GM12872 (cell line): ENCODE data around the gene TUBA8.

Experiments
- TF ChIP-seq, protein P1 (sequence below): IDR thresholded peaks from 3 replicates; pipeline ENCODE4 v1.5.1; 2011; ENCODE audit warnings: low read depth, mild to moderate bottlenecking, low read length, moderate library complexity; ENCODE audit not compliant: insufficient read depth

Gene TUBA8

DNA sequence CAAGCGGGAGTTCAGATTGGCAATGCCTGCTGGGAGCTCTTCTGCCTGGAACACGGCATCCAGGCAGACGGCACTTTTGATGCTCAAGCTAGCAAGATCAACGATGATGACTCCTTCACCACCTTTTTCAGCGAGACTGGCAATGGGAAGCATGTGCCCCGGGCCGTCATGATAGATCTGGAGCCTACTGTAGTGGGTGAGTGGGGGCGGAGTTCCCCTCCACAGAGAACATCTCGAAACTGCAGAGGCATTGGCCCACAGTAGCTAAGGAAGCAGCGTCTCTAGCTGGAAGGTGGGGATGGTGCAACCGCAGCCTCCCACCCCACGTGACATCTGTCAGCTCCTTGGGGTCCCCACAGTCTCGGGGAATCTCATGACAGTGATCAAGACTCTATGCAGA, 10.9 kb downstream of the TUBA8 start:
- TF ChIP-seq, protein P1, sequence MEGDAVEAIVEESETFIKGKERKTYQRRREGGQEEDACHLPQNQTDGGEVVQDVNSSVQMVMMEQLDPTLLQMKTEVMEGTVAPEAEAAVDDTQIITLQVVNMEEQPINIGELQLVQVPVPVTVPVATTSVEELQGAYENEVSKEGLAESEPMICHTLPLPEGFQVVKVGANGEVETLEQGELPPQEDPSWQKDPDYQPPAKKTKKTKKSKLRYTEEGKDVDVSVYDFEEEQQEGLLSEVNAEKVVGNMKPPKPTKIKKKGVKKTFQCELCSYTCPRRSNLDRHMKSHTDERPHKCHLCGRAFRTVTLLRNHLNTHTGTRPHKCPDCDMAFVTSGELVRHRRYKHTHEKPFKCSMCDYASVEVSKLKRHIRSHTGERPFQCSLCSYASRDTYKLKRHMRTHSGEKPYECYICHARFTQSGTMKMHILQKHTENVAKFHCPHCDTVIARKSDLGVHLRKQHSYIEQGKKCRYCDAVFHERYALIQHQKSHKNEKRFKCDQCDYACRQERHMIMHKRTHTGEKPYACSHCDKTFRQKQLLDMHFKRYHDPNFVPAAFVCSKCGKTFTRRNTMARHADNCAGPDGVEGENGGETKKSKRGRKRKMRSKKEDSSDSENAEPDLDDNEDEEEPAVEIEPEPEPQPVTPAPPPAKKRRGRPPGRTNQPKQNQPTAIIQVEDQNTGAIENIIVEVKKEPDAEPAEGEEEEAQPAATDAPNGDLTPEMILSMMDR: no peak

DNA sequence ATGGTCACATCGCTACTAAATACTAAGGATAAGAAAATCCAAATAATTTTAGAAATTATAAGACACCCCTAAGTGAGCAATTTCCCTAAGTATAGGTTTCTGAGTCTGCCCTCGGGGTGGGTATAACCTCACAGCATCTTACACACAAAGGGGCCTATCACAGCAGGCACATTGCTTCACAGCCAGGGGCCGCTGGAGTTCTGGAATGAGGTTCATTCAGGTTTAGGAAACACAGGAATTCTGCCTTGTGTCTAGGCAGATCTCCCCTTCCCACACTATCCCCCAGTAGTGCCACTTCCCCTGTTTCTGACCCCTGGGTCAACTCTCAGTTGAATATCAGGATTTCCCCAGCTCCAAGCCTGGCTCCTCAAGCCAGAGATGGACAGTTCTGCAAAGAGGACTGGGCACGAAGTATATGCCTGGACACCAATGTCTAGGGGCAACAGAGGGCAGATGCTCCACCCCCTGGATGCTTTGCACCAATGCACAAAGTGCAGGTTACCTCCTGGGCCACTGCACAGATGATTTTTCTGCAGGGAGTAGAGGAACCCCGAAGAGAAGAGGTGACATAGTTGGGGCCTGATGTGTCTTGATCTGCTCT, 11.4 kb downstream of the TUBA8 start:
- TF ChIP-seq, protein P1: no peak

DNA sequence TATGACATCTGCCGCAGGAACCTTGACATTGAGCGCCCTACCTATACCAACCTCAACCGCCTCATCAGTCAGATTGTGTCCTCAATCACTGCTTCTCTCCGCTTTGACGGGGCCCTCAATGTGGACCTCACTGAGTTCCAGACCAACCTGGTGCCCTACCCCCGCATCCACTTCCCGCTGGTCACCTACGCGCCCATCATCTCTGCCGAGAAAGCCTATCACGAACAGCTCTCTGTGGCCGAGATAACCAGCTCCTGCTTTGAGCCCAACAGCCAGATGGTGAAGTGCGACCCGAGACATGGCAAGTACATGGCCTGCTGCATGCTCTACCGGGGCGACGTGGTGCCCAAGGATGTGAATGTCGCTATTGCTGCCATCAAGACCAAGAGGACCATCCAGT, 16.0 kb downstream of the TUBA8 start:
- TF ChIP-seq, protein P1: no peak

DNA sequence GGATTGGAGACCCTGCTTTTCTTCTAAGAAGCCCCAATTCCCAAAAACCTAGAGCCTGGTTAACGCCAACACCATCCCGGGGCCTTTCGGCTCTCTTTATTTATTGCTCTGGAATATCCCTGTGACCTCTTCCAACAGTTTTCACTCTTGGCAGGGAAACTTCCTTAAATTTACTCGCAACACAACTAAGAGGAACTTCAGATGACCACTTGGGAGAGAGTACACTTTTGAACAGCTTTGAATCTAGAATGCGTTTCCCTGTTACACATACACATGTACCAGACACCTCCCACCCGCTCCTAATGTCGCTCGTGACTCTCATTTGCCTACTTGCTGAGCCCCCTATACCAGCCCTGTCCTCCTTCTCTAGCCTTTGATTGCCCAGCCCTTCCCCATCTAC, 19.4 kb downstream of the TUBA8 start:
- TF ChIP-seq, protein P1: no peak

DNA sequence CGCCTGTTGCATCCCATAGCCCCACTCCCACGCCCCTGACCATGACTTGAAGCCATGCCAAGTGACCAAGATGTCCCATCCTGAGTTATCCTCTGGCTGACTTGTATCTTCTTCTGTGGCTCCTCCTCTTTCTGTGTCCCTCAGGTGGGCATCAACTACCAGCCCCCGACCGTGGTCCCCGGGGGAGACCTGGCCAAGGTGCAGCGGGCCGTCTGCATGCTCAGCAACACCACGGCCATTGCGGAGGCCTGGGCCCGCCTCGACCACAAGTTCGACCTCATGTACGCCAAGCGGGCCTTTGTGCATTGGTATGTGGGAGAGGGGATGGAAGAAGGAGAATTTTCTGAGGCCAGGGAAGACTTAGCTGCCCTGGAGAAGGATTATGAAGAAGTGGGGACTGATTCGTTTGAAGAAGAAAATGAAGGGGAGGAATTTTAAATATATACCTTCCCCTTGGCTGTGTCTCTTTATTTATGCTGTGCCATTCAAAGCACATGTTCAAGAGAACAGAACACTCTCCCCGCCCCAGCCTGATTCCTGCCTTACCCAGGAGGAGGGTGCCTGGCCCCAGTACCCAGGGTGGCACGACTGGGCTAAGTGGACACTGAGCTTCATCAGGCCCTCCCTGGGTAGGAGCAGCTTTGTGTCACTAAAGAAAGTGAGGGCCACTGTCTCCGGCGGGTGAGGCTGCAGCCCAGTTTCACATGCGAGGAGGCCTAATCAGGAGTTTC, 20.3 kb downstream of the TUBA8 start:
- TF ChIP-seq, protein P1: no peak

DNA sequence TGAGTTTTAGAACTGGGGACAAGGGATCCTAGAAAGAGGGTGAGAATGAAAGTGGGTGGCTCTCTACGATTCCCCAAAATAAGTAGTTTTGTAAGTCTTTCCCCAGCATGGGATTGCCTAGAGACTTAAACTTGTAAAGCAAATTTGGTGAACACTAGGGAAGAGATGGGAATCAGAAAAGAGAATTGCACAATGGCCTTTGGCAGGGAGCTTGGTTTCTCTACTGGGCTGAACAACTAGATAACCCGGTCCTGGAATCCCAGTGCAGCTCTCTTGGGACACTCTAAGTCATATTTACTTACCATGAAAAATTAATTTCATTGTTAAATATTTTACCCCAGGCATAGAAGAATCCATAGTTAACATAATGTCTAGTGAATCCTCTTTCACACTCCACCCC, 22.8 kb downstream of the TUBA8 start:
- TF ChIP-seq, protein P1: no peak

DNA sequence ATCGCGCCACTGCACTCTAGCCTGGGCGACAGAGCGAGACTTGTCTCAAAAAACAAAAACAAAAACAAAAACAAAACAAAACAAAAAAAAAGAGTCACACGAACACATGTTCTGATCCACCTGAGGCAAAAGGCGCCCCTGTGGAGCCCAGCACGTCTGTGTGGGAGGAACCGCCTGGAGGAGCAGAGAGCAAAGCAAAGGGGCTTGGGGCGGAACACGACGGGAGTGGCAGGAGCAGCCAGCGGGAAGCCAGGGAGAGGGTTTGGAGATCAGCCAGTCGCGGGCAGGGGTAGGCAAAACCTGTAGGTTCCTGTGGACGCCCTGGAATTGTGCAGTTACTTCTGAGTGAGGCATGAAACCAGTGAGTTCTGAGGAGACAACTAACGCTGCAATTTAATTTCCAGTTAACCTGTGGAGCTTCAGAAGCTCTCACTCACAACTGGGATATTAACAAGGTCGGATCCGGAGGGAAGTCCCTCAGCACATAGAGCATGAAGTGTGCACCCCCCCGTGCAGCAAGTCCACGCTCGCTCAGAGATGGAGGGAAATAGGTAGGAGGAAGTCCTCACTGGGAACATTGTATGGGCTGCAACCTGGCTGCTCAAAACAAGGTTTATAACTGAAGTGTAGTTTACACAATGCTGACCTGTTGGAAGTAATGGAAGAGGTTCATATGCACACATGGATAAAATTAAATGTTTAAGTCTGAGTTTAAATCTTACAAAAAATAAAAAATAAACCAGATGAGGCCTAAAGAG, 26.1 kb downstream of the TUBA8 start:
- TF ChIP-seq, protein P1: no peak
